SK-N-SH (cell line): ENCODE data around the gene ITSN1. TPM values are rescaled to one million over a fixed set of nuclear protein-coding genes. Genes with fewer than 3 reads are reported as not detected.

ENCODE experiments used
- CTCF ChIA-PET: fragments of 300-600, 350-600 bp; formaldehyde crosslinking; extraction: SDS; loops from one replicate; lab custom pipeline; 2021; lab: Yijun Ruan, JAX
- POLR2A ChIA-PET: fragments of 350-600 bp; sonication (Branson Sonifier 250); formaldehyde crosslinking; extraction: SDS; loops from one replicate; lab custom pipeline; 2020; ENCODE audit warnings: antibody characterized with exemption, inconsistent platforms; lab: Yijun Ruan, JAX
- DNase-seq: peaks from one replicate; pipeline ENCODE4 v3.0.0; 2012
- H2AFZ ChIP-seq: fragments of 200-600 bp; sonication (generic); 2 replicates; pipeline ENCODE4 v1.8.1; 2016; ENCODE audit warnings: antibody characterized with exemption, mild to moderate bottlenecking, low read depth
- H3F3A ChIP-seq: fragments of 200-600 bp; sonication (generic); replicated peaks from 2 replicates; pipeline ENCODE3; 2016; ENCODE audit warnings: antibody characterized with exemption, mild to moderate bottlenecking; ENCODE audit not compliant: insufficient read depth
- H3K27ac ChIP-seq, 2 experiments: fragments of 200-500 bp in 1 of 2; fragments of 200-600 bp in 1 of 2; sonication (Bioruptor generic) in 1 of 2; sonication (generic), shearing (Covaris generic) in 1 of 2; 2 replicates each; pipeline versions ENCODE4 v1.5.1 to v1.6.1; 2014 to 2016; ENCODE audit warnings: low read depth in 2 of 2, inconsistent platforms in 1 of 2, low read length in 1 of 2, mild to moderate bottlenecking in 1 of 2, mixed read lengths in 1 of 2
- H3K27me3 ChIP-seq: fragments of 200-600 bp; sonication (generic), shearing (Covaris generic); 2 replicates; pipeline ENCODE4 v1.6.1; 2016; ENCODE audit warnings: mixed run types; ENCODE audit not compliant: insufficient read depth
- H3K36me3 ChIP-seq, 2 experiments: fragments of 200-500 bp in 1 of 2; fragments of 200-600 bp in 1 of 2; sonication (Bioruptor generic) in 1 of 2; sonication (generic) in 1 of 2; replicated peaks in 1 of 2; 2 replicates each; pipeline versions ENCODE3 to v1.5.1; 2014 to 2016; ENCODE audit warnings: low read length in 1 of 2, mild to moderate bottlenecking in 1 of 2; ENCODE audit not compliant: insufficient read depth in 2 of 2, control insufficient read depth in 1 of 2
- H3K4me1 ChIP-seq, 2 experiments: fragments of 200-500 bp in 1 of 2; fragments of 200-600 bp in 1 of 2; sonication (Bioruptor generic) in 1 of 2; sonication (generic), shearing (Covaris generic) in 1 of 2; 2 replicates each; pipeline versions ENCODE4 v1.5.1 to v1.6.1; 2014 to 2016; ENCODE audit warnings: low read depth in 1 of 2, low read length in 1 of 2, mixed run types in 1 of 2; ENCODE audit not compliant: insufficient read depth in 2 of 2, control insufficient read depth in 1 of 2
- H3K4me2 ChIP-seq: fragments of 200-600 bp; sonication (generic), shearing (Covaris generic); 2 replicates; pipeline ENCODE4 v1.6.1; 2017; ENCODE audit warnings: mixed run types
- H3K4me3 ChIP-seq, 2 experiments: fragments of 200-500 bp in 1 of 2; fragments of 200-600 bp in 1 of 2; sonication (Bioruptor generic) in 1 of 2; sonication (generic), shearing (Covaris generic) in 1 of 2; 2 replicates each; pipeline versions ENCODE4 v1.5.1 to v1.8.1; 2014 to 2016; ENCODE audit warnings: low read depth in 2 of 2, inconsistent platforms in 1 of 2, low read length in 1 of 2, mild to moderate bottlenecking in 1 of 2, mixed read lengths in 1 of 2, moderate library complexity in 1 of 2
- H3K79me2 ChIP-seq: fragments of 200-600 bp; sonication (generic); 2 replicates; pipeline ENCODE4 v1.8.1; 2017; ENCODE audit warnings: mild to moderate bottlenecking; ENCODE audit not compliant: insufficient read depth
- H3K9ac ChIP-seq: fragments of 200-600 bp; sonication (generic); 2 replicates; pipeline ENCODE4 v1.6.1; 2017; ENCODE audit warnings: mixed run types
- H3K9me2 ChIP-seq: fragments of 200-600 bp; sonication (generic); 2 replicates; pipeline ENCODE4 v1.6.1; 2017; ENCODE audit warnings: mixed run types
- H3K9me3 ChIP-seq: fragments of 200-600 bp; sonication (generic); 2 replicates; pipeline ENCODE4 v1.6.1; 2017; ENCODE audit warnings: mixed run types, mild to moderate bottlenecking, moderate library complexity
- H4K20me1 ChIP-seq: fragments of 200-600 bp; sonication (generic); 2 replicates; pipeline ENCODE4 v1.6.1; 2017; ENCODE audit warnings: mild to moderate bottlenecking, mixed run types; ENCODE audit not compliant: insufficient read depth
- CHD2 ChIP-seq: fragments of 150-350 bp; IDR thresholded peaks from 2 replicates; pipeline ENCODE4 v1.6.1; 2018; ENCODE audit warnings: low read length; ENCODE audit not compliant: partially characterized antibody
- ELF1 ChIP-seq: IDR thresholded peaks from 2 replicates; pipeline ENCODE4 v1.4.0; 2012
- FOSL2 ChIP-seq: IDR thresholded peaks from 2 replicates; pipeline ENCODE4 v1.4.0; 2012; ENCODE audit warnings: low read depth, mild to moderate bottlenecking, moderate library complexity, borderline replicate concordance
- GABPA ChIP-seq: IDR thresholded peaks from 2 replicates; pipeline ENCODE4 v1.4.0; 2012; ENCODE audit warnings: low read depth, mild to moderate bottlenecking
- GATA2 ChIP-seq: sonication (generic); formaldehyde crosslinking; IDR thresholded peaks from 2 replicates; pipeline ENCODE4 v1.5.0; 2020; ENCODE audit warnings: mild to moderate bottlenecking, missing genetic modification reagents
- JUND ChIP-seq: IDR thresholded peaks from 2 replicates; pipeline ENCODE4 v1.4.0; 2012
- MEF2A ChIP-seq: IDR thresholded peaks from 2 replicates; pipeline ENCODE4 v1.4.0; 2012; ENCODE audit warnings: low read depth, borderline replicate concordance
- MXI1 ChIP-seq: IDR thresholded peaks from 2 replicates; pipeline ENCODE4 v1.6.1; 2012; ENCODE audit warnings: mild to moderate bottlenecking, low read depth, low read length, improper control_type of control experiment
- NFIC ChIP-seq: IDR thresholded peaks from 2 replicates; pipeline ENCODE4 v1.4.0; 2012; ENCODE audit warnings: borderline replicate concordance
- NRF1 ChIP-seq: IDR thresholded peaks from 2 replicates; pipeline ENCODE4 v1.6.1; 2012; ENCODE audit warnings: low read depth, mild to moderate bottlenecking, low read length
- POLR2AphosphoS5 ChIP-seq: IDR thresholded peaks from 2 replicates; pipeline ENCODE4 v1.6.1; 2012; ENCODE audit warnings: low read depth, low read length
- RAD21 ChIP-seq: IDR thresholded peaks from 2 replicates; pipeline ENCODE4 v1.6.1; 2012; ENCODE audit warnings: mild to moderate bottlenecking, low read length
- REST ChIP-seq: IDR thresholded peaks from 2 replicates; pipeline ENCODE4 v1.6.1; 2012; ENCODE audit warnings: mild to moderate bottlenecking, low read depth, low read length, moderate library complexity
- RFX5 ChIP-seq: IDR thresholded peaks from 2 replicates; pipeline ENCODE4 v1.6.1; 2012; ENCODE audit warnings: mild to moderate bottlenecking, improper control_type of control experiment, low read length
- SIN3A ChIP-seq: IDR thresholded peaks from 2 replicates; pipeline ENCODE4 v1.6.1; 2012; ENCODE audit warnings: low read depth, mild to moderate bottlenecking, low read length, moderate library complexity, borderline replicate concordance
- SMC3 ChIP-seq: IDR thresholded peaks from 2 replicates; pipeline ENCODE4 v1.6.1; 2012; ENCODE audit warnings: low read depth, low read length, improper control_type of control experiment
- TCF12 ChIP-seq: IDR thresholded peaks from 2 replicates; pipeline ENCODE4 v1.4.0; 2012
- ZBTB33 ChIP-seq: IDR thresholded peaks from 2 replicates; pipeline ENCODE4 v1.4.0; 2012; ENCODE audit warnings: low read depth, borderline replicate concordance
- WGBS: methylation state at CpG from one replicate; pipeline ENCODE4 v1.1.6; 2017; ENCODE audit warnings: low lambda C conversion rate; 5-methylcytosine and 5-hydroxymethylcytosine counted together
- polyA plus RNA-seq, 3 experiments: library from polyadenylated mRNA; depleted of rRNA; stranded (reverse); fragments of >200 nt; gene quantifications; 2 replicates each; pipeline ENCODE4 v1.2.3, GENCODE V29; 2012
- TF ChIP-seq, protein P1 (sequence below): fragments of 200-600 bp; sonication (generic); IDR thresholded peaks from 2 replicates; pipeline ENCODE4 v1.6.1; 2017; ENCODE audit warnings: antibody characterized with exemption, mild to moderate bottlenecking, moderate library complexity
- TF ChIP-seq, protein P2 (sequence below): fragments of 150-350 bp; IDR thresholded peaks from 2 replicates; pipeline ENCODE4 v1.6.1; 2017; ENCODE audit warnings: antibody characterized with exemption, low read length, low read depth, borderline replicate concordance

ITSN1 gene
- polyA plus RNA-seq, 1 of the 3 experiments (the other 2 are of a cell fraction), result 27.8 TPM

GRCh38 chr21:33642027-33642895, at the start of gene ITSN1 (continued):
- TF ChIP-seq FOSL2 (no peak), NFIC (no peak), RFX5 (peak; percentile 47; the same call in 1 of the 2 replicates), CHD2 (peak; percentile 85), ZBTB33 (no peak; the same call in 1 of the 2 replicates), JUND (no peak), POLR2AphosphoS5 (peak; percentile 69), SMC3 (no peak)
- TF ChIP-seq, protein P1, sequence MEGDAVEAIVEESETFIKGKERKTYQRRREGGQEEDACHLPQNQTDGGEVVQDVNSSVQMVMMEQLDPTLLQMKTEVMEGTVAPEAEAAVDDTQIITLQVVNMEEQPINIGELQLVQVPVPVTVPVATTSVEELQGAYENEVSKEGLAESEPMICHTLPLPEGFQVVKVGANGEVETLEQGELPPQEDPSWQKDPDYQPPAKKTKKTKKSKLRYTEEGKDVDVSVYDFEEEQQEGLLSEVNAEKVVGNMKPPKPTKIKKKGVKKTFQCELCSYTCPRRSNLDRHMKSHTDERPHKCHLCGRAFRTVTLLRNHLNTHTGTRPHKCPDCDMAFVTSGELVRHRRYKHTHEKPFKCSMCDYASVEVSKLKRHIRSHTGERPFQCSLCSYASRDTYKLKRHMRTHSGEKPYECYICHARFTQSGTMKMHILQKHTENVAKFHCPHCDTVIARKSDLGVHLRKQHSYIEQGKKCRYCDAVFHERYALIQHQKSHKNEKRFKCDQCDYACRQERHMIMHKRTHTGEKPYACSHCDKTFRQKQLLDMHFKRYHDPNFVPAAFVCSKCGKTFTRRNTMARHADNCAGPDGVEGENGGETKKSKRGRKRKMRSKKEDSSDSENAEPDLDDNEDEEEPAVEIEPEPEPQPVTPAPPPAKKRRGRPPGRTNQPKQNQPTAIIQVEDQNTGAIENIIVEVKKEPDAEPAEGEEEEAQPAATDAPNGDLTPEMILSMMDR, result no peak

DNA sequence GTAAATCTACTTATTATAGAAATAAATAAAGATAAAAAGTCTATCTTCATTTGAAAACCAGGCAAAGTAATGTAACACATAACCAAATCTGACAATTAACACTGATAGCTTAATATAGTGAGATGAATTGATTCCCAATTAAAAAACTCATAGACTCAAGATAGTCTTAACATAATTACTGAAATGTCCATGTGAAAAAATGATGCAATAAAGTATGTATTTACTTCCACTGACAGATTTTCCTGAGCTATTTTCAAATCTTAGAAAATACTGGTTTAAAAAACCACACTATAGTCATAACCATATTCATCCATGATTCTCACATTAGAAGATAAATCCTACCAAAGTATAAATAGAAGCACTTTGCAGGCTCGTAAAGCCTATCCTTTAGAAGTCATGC, 44.2 kb upstream of the ITSN1 start:
- Histone ChIP-seq H3K9me3 (no peaks in the 10 kb centered on the region), H3F3A (peaks cover 13% of the 10 kb centered on the region), H2AFZ (no peak overlapping the region), H3K4me3 (no peak overlapping the region), H3K9me2 (no peaks in the 10 kb centered on the region), H3K79me2 (no peaks in the 10 kb centered on the region), H3K27ac (no peak overlapping the region), H4K20me1 (no peaks in the 10 kb centered on the region), H3K4me2 (no peak overlapping the region), H3K9ac (no peak overlapping the region), H3K36me3 (peaks cover 49 to 63% of the 10 kb centered on the region in 2 experiments), H3K4me1 (no peaks in the 10 kb centered on the region), H3K27me3 (no peaks in the 10 kb centered on the region)
- no peak for DNase-seq
- WGBS, result 90% methylated on average over 1 of the region's 1 CpG
- CTCF ChIA-PET, result interaction anchor here (0.6 kb wide), 1 partner anchor 9 kb away, joined by 3 read pairs; no protein-coding TSS in a partner anchor
- POLR2A ChIA-PET, result no interaction called here
- TF ChIP-seq REST (no peak), ELF1 (no peak), ZBTB33 (no peak), GABPA (no peak), MXI1 (no peak), SIN3A (no peak), GATA2 (CRISPR knock-in tag) (no peak), RAD21 (no peak), NRF1 (no peak), TCF12 (no peak), MEF2A (no peak)
- TF ChIP-seq, protein P2, sequence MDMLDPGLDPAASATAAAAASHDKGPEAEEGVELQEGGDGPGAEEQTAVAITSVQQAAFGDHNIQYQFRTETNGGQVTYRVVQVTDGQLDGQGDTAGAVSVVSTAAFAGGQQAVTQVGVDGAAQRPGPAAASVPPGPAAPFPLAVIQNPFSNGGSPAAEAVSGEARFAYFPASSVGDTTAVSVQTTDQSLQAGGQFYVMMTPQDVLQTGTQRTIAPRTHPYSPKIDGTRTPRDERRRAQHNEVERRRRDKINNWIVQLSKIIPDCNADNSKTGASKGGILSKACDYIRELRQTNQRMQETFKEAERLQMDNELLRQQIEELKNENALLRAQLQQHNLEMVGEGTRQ, result no peak
